HCT116 (cell line): ENCODE data around the gene MORC1. TPM values are rescaled to one million over a fixed set of nuclear protein-coding genes. Genes with fewer than 3 reads are reported as not detected.

Experiments
- ATAC-seq: fragments of 200-7000 bp; cut with Tn5 transposase; 2 replicates; pipeline ENCODE4 v1.9.1; 2020; ENCODE audit warnings: mild to moderate bottlenecking, moderate library complexity
- BruUV-seq: library from RNA; stranded (reverse); fragments of 400-500 nt; replicated peaks from 2 replicates; lab custom pipeline; 2021; lab: Mats Ljungman, UMichigan
- CTCF ChIA-PET: fragments of 300-600 bp; sonication (Branson Sonifier 250); formaldehyde crosslinking; loops from one replicate; lab custom pipeline; 2021; ENCODE audit warnings: antibody characterized with exemption; lab: Charles Lee
- POLR2A ChIA-PET: fragments of 300-600, 350-600 bp; sonication (Branson Sonifier 250); formaldehyde crosslinking; loops from one replicate; lab custom pipeline; 2021; ENCODE audit warnings: antibody characterized with exemption; lab: Charles Lee
- RAD21 ChIA-PET, 2 experiments: fragments of 300-600 bp; sonication (Branson Sonifier 250); formaldehyde crosslinking; loops; one replicate each; lab custom pipeline; 2023; ENCODE audit warnings: low total read pairs in 2 of 2; ENCODE audit not compliant: uncharacterized antibody in 2 of 2, unreplicated experiment in 2 of 2, low non-redundant PET in 1 of 2; lab: Charles Lee
- DNase-seq: peaks from one replicate; pipeline ENCODE4 v3.0.0-alpha.2; 2010; ENCODE audit warnings: low read depth, low spot score
- H2AFZ ChIP-seq: fragments of 200-600 bp; shearing (Covaris generic), sonication (generic); 2 replicates; pipeline ENCODE4 v1.6.1; 2017; ENCODE audit warnings: low read depth, mixed run types, mixed read lengths, antibody characterized with exemption, low read length; ENCODE audit not compliant: poor library complexity, severe bottlenecking
- H3K27ac ChIP-seq: 2 replicates; pipeline ENCODE4 v1.5.1; 2012; ENCODE audit warnings: low read depth, low read length
- H3K27me3 ChIP-seq: fragments of 200-600 bp; sonication (generic); 2 replicates; pipeline ENCODE4 v1.6.1; 2016; ENCODE audit warnings: mixed run types, low read length, mixed read lengths; ENCODE audit not compliant: insufficient read depth
- H3K36me3 ChIP-seq, 2 experiments: fragments of 200-500 bp in 1 of 2; fragments of 200-600 bp in 1 of 2; sonication (Bioruptor generic) in 1 of 2; sonication (generic) in 1 of 2; 2 replicates each; pipeline versions ENCODE4 v1.5.1 to v1.6.1; 2014 to 2016; ENCODE audit warnings: low read length in 2 of 2, inconsistent platforms in 1 of 2, mixed read lengths in 1 of 2, mixed run types in 1 of 2; ENCODE audit not compliant: insufficient read depth in 2 of 2, control insufficient read depth in 1 of 2
- H3K4me1 ChIP-seq, 2 experiments: fragments of 200-600 bp in 1 of 2; sonication (generic) in 1 of 2; 2 replicates each; pipeline versions ENCODE4 v1.5.1 to v1.6.1; 2012 to 2017; ENCODE audit warnings: low read length in 2 of 2, inconsistent platforms in 1 of 2, mild to moderate bottlenecking in 1 of 2, mixed read lengths in 1 of 2, mixed run types in 1 of 2, moderate library complexity in 1 of 2; ENCODE audit not compliant: insufficient read depth in 2 of 2, control insufficient read depth in 1 of 2
- H3K4me2 ChIP-seq: fragments of 200-600 bp; sonication (generic); 2 replicates; pipeline ENCODE4 v1.6.1; 2017; ENCODE audit warnings: mixed run types, low read length, mixed read lengths
- H3K4me3 ChIP-seq, 2 experiments: fragments of 200-600 bp in 1 of 2; sonication (generic) in 1 of 2; replicated peaks in 1 of 2; 2 replicates each; pipeline ENCODE4 v1.5.1; 2011 to 2016; ENCODE audit warnings: low read length in 2 of 2, control low read depth in 1 of 2, low read depth in 1 of 2, mild to moderate bottlenecking in 1 of 2, mixed read lengths in 1 of 2, mixed run types in 1 of 2
- H3K79me2 ChIP-seq: fragments of 200-600 bp; sonication (generic); 2 replicates; pipeline ENCODE4 v1.6.1; 2017; ENCODE audit warnings: mild to moderate bottlenecking, mixed run types, low read length, moderate library complexity, mixed read lengths; ENCODE audit not compliant: insufficient read depth
- H3K9ac ChIP-seq: fragments of 200-600 bp; sonication (generic); 2 replicates; pipeline ENCODE4 v1.6.1; 2016; ENCODE audit warnings: low read length, mixed read lengths
- H3K9me2 ChIP-seq: fragments of 200-600 bp; sonication (generic), shearing (Covaris generic); 2 replicates; pipeline ENCODE4 v1.6.1; 2017; ENCODE audit warnings: mixed run types, mild to moderate bottlenecking, moderate library complexity; ENCODE audit not compliant: insufficient read depth
- H3K9me3 ChIP-seq, 2 experiments: fragments of 200-500 bp in 1 of 2; fragments of 200-600 bp in 1 of 2; sonication (Bioruptor generic) in 1 of 2; sonication (generic) in 1 of 2; 2 replicates each; pipeline ENCODE4 v1.6.1; 2014 to 2017; ENCODE audit warnings: low read length in 2 of 2, mixed read lengths in 2 of 2, inconsistent platforms in 1 of 2, low read depth in 1 of 2, mild to moderate bottlenecking in 1 of 2, mixed run types in 1 of 2, moderate library complexity in 1 of 2; ENCODE audit not compliant: control insufficient read depth in 1 of 2, insufficient read depth in 1 of 2
- H4K20me1 ChIP-seq: fragments of 200-600 bp; sonication (generic), shearing (Covaris generic); 2 replicates; pipeline ENCODE4 v1.6.1; 2017; ENCODE audit warnings: mixed run types, mild to moderate bottlenecking, moderate library complexity; ENCODE audit not compliant: insufficient read depth
- ATF3 ChIP-seq: IDR thresholded peaks from 2 replicates; pipeline ENCODE4 v1.6.1; 2012
- CBX3 ChIP-seq: IDR thresholded peaks from 2 replicates; pipeline ENCODE4 v1.6.1; 2012; ENCODE audit warnings: low read depth
- CEBPB ChIP-seq: IDR thresholded peaks from 2 replicates; pipeline ENCODE4 v1.6.1; 2012; ENCODE audit warnings: low read depth
- CTCF ChIP-seq, 3 experiments: fragments of 200-600 bp in 1 of 3; sonication (generic) in 1 of 3; IDR thresholded peaks in 2 of 3; conservative IDR thresholded peaks in 1 of 3; 2 replicates each; pipeline ENCODE4 v1.5.1; 2012 to 2017; ENCODE audit warnings: low read depth in 2 of 3, low read length in 2 of 3, antibody characterized with exemption in 1 of 3, borderline replicate concordance in 1 of 3, control low read depth in 1 of 3, mild to moderate bottlenecking in 1 of 3, mixed read lengths in 1 of 3, mixed run types in 1 of 3, moderate library complexity in 1 of 3; ENCODE audit not compliant: insufficient read depth in 1 of 3
- EGR1 ChIP-seq: IDR thresholded peaks from 2 replicates; pipeline ENCODE4 v1.6.1; 2012; ENCODE audit warnings: low read depth
- EZH2phosphoT487 ChIP-seq: fragments of 200-600 bp; IDR thresholded peaks from 2 replicates; pipeline ENCODE4 v1.6.1; 2018; ENCODE audit warnings: antibody characterized with exemption, borderline replicate concordance
- JUND ChIP-seq: IDR thresholded peaks from 2 replicates; pipeline ENCODE4 v1.6.1; 2012
- MAX ChIP-seq: IDR thresholded peaks from 2 replicates; pipeline ENCODE4 v1.6.1; 2012
- POLR2AphosphoS5 ChIP-seq: IDR thresholded peaks from 2 replicates; pipeline ENCODE4 v1.6.1; 2011; ENCODE audit warnings: mild to moderate bottlenecking, low read depth, low read length, moderate library complexity
- RAD21 ChIP-seq: IDR thresholded peaks from 2 replicates; pipeline ENCODE4 v1.6.1; 2012; ENCODE audit warnings: low read depth, mild to moderate bottlenecking
- REST ChIP-seq: IDR thresholded peaks from 2 replicates; pipeline ENCODE4 v1.6.1; 2012; ENCODE audit warnings: low read depth
- SIN3A ChIP-seq: IDR thresholded peaks from 2 replicates; pipeline ENCODE4 v1.6.1; 2012; ENCODE audit warnings: low read depth
- SP1 ChIP-seq: IDR thresholded peaks from 2 replicates; pipeline ENCODE4 v1.6.1; 2012; ENCODE audit warnings: low read depth
- YY1 ChIP-seq: IDR thresholded peaks from 2 replicates; pipeline ENCODE4 v1.6.1; 2011; ENCODE audit warnings: low read length, low read depth, moderate library complexity, mild to moderate bottlenecking; ENCODE audit not compliant: insufficient replicate concordance; ENCODE audit errors: extremely low read depth
- ZBTB33 ChIP-seq: IDR thresholded peaks from 2 replicates; pipeline ENCODE4 v1.6.1; 2011; ENCODE audit warnings: mild to moderate bottlenecking, low read length, moderate library complexity; ENCODE audit not compliant: insufficient replicate concordance; ENCODE audit errors: extremely low read depth
- ZFX ChIP-seq: fragments of 450-650 bp; IDR thresholded peaks from 2 replicates; pipeline ENCODE4 v1.6.1; 2017
- ZNF274 ChIP-seq: fragments of 200-500 bp; sonication (Bioruptor generic); IDR thresholded peaks from 2 replicates; pipeline ENCODE4 v1.6.1; 2014; ENCODE audit warnings: mild to moderate bottlenecking, low read depth, low read length, inconsistent platforms
- intact Hi-C: fragments of 100-400 bp; cut with micrococcal nuclease; formaldehyde crosslinking; loops from 2 replicates; pipeline ENCODE4 v1.10.0; 2022
- total RNA-seq: library from RNA; stranded (reverse); gene quantifications from one replicate; pipeline ENCODE4 v1.2.1, GENCODE V29; 2021; ENCODE audit not compliant: unreplicated experiment

MORC1 gene
- total RNA-seq, 1 experiment from 2014 or later, result not detected

- TF ChIP-seq RAD21 (no peak), CTCF (IDR thresholded peaks at IDR 0.05 in 2 of 3, conservative IDR thresholded peaks at IDR 0.05 in 1 of 3; ENCODE audit: borderline replicate concordance in 1 of 3, insufficient read depth in 1 of 3, low read depth in 2 of 3, low read length in 2 of 3) (no peak), EGR1 (no peak), YY1 (no peak), ZNF274 (no peak), SP1 (no peak), ZBTB33 (no peak), JUND (no peak), ATF3 (no peak), REST (no peak), POLR2AphosphoS5 (no peak), SIN3A (no peak), CBX3 (no peak), CEBPB (no peak), EZH2phosphoT487 (no peak), MAX (no peak), ZFX (no peak)
- Histone ChIP-seq H3K9me3 (no peaks in the 10 kb centered on the region), H3K36me3 (no peaks in the 10 kb centered on the region), H3K9ac (no peak overlapping the region), H3K79me2 (no peaks in the 10 kb centered on the region), H3K27ac (no peak overlapping the region), H2AFZ (no peak overlapping the region), H3K4me2 (no peak overlapping the region), H3K4me1 (no peaks in the 10 kb centered on the region; a peak in 1 of 4 replicates), H3K27me3 (no peaks in the 10 kb centered on the region), H3K9me2 (no peaks in the 10 kb centered on the region), H4K20me1 (no peaks in the 10 kb centered on the region), H3K4me3 (no peak overlapping the region)
- POLR2A ChIA-PET, result no interaction called here
- DNase-seq, result no peak
- ATAC-seq, result no peak
- RAD21 ChIA-PET, result no interaction called here
- intact Hi-C loops, result no loop called here
- no TSS peak for BruUV-seq
- CTCF ChIA-PET, result no interaction called here
Observed at GRCh38 chr3:109057616-109058015, 60.3 kb downstream of the MORC1 start.
